GM21526 (cell line): ENCODE results near the gene MAN1C1.
"Not testable (repeated sequence)": the region's sequence is repeated elsewhere in the genome, so short reads cannot be mapped to it uniquely, and the experiment has no call there.

Experiments
- ATAC-seq: cut with Tn5 transposase; IDR thresholded peaks from one replicate; pipeline ENCODE4 v1.9.1; 2021; ENCODE audit warnings: moderate library complexity; ENCODE audit not compliant: unreplicated experiment, low FRiP score

MAN1C1 gene

DNA sequence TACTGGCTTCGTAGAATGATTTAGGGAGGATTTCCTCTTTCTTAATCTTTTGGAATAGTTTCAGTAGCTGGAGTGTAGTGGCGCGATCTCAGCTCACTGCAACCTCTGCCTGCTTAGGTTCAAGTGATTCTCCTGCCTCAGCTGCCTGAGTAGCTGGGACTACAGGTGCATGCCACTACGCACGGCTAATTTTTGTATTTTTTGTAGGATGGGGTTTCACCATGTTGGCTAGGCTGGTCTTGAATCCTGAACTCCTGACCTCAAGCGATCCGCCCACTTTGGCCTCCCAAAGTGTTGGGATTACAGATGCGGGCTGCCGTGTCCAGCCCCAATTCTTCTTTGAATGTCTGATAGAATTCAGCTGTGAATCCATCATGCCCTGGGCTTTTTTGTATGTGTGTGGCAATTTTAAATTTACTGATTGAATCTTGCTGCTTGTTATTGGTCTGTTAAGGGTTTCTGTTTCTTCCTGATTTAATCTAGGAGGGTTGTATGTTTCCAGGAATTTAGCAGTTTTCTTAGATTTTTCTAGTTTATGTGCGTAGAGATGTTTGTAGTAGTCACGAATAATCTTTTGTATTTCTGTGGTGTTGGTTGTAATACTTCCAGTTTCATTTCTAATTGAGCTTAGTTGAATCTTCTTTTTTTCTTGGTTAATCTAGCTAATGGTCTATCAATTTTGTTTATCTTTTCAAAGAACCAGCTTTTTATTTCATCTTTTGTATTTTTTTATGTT lies 15.3 kb downstream of the MAN1C1 start:
- no peak for ATAC-seq

DNA sequence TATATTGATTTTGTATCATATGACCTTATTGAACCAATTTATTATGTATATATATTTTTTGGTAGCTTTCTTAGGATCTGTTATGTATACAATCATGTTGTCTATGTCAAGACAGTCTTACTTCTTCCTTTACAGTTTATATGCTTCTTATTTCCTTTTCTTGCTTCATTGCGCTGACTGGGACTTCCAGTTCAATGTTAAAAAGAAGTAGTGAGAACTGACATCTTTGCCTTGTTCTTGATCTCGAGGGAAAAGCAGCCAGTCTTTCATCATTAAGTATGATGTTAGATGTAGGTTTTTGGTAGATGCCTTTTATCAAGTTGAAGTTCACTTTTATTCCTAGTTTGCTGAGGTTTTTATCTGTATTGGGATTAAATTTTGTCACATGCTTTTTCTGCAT lies 17.5 kb downstream of the MAN1C1 start:
- no peak for ATAC-seq

DNA sequence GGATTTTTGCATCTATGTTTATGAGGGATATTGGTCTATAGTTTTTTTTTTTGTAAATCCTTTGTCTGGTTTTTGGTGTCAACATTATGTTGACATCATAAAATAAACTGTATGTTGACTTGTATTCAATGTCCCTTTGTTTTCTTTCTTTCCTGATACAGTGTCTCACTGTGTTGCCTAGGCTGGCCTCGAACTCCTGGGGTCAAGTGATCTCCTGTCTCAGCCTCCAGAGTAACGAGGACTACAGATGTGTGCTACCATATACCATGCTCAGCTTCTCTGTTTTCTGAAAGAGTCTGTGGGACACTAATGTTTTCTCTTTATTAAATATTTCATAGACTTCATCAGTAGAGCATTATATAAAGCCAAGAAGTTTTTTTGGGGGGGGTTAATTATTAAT lies 18.3 kb downstream of the MAN1C1 start:
- no peak for ATAC-seq

DNA sequence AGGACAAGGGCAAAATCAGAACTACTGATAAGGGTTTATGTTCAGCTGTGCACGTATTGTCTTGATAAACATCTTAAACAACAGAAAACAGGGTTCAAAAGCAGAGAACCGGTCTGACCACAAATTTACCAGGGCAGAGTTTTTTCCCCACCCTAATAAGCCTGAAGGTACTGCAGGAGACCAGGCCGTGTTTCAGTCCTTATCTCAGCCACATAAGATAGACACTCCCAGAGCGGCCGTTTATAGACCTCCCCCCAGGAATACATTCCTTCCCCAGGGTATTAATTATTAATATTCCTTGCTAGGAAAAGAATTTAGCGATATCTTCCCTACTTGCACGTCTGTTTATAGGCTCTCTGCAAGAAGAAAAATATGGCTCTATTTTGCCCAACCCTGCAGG lies 19.6 kb downstream of the MAN1C1 start:
- not testable (repeated sequence) for ATAC-seq

DNA sequence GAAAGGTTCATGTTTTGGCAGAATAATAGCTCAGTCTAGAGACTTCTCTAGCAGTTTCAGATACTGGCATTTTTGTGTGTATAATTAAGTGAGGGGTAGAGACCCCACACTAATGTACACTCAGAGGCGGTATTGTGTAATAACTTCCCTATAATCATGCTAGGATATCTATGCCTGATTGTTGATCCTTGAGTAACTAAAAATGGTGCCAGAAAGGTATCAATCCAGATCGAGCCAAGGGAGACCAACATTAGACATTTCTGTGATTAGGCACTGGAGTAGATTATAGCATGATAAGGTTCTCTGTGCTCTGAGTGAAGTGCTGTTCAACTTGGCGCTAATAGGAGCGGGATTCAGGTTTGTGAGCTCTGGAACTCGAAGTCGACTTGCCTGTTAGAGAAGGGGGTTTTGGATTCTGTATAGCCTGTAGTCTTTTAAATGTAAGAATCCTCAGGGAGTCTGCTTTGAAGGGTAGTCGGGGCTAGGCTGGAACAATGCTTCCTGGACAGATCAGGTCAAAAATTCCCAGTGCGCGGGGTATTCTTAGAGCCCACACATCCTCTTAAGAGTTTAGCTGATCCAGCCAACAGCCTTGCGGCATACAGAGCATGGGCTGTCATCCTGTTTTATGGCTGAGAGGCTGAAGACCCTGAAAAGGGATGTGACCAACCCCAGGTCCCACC lies 24.2 kb downstream of the MAN1C1 start:
- no peak for ATAC-seq

DNA sequence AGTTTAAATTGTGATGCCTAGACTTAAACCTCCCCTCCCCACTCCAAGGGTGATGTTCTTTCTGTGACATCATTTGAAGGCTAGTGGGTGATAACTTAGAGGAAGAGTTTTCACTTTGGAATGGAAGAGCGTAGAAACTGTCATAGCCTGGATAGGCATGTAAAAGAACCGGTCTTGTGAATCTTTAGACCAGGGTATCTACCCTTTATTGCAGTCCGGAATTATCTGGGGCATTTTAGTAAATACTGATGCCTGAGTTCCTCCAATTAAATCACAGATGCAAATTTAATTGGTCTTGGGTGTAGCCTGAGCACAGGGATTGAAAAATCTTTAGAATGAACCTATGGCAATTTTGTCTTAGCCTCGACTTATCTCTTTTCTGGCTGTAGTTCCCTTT lies 24.7 kb downstream of the MAN1C1 start:
- no peak for ATAC-seq

DNA sequence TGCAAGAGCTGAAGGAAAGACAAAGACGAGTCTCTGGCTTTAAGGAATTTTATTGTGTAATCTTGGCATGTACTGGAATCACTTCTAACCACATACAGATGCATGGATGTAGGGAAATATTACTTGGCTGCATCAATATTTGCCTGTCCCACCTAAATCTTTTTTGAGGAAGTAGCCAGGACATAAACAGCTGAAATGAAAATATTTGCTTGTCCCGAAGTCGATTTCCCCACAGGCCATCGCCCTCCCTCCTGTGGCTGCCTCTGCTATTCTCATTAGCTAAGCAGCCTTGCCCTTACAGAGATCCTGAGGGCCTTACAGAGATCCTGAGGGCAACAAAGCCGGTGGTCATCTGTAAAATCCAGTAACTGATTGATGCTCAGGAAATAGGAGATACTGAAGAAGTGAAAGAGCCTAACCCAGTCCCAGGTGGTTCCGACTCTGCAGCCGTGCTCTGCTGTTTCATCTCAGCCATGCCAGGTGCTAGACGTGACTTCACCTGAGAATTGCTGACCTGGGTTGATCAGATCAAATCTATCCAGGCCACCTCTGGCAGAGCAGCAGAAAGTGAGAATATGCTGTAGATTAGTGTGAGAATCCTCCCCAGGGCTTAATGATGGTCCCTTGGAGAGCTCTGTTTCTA lies 25.5 kb downstream of the MAN1C1 start:
- ATAC-seq: no peak

DNA sequence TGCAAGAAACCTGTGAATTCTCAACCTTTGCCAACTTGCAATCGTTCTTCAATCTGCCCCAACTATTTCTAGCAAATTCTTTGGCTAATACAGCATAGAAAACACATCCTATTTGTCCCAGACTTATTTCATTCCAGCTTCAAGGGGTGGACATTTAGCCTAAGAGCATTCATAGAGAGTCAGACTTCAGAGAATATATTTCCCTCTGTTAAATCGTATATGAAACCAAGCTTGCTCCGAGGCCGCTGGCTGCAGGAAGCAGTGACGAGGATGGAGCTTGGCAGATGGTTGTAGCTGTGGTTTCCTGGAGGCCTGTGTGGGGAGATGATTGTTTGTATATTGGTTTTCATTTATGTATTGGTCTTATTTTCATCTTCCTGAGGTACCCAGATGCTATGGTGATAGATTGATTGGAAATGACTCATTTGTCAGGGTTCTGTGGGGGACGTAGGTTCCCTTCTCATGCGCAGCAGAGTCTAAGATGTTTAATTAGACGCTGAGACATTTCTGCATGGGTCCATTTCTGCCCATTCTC lies 26.1 kb downstream of the MAN1C1 start:
- no peak for ATAC-seq

DNA sequence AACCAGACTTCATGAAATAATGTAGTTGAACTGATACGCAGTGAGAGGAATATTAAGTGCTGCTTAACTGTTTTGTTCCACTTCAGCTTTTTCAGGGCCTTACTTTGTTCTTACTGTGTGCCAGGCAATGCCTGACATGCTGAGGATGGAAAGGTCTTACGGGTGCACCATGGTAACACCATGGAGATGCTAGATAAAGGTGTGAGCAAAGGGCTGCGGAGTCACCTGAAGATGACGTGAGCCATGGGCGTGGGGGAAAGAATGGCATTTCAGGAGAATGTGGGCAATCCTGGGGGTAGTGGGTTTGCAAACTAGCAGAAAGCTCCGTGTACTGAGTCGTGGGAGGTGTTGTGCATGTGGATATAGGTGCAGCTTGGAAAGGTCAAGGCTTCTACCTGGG lies 27.3 kb downstream of the MAN1C1 start:
- ATAC-seq: no peak

DNA sequence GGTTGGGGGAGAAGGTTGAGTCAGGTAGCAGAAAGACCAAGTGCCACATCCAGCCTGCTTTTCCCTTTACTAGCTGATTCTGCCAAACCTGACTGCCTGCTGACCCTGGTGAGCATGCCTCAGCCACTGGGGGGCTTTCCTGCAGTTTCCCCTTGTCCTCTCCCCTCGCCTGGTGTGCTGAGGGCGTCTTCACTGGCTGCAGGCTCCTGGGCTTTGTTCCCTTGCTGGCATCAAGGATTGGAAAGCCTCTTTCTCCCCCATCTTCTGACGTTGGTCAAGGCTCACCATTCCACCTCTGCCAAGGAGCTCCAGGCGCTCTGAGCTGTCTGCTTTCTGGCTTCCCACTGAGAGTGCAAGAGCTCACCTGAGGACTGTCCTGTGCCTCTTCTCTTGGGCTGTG lies 28.4 kb downstream of the MAN1C1 start:
- ATAC-seq: no peak

DNA sequence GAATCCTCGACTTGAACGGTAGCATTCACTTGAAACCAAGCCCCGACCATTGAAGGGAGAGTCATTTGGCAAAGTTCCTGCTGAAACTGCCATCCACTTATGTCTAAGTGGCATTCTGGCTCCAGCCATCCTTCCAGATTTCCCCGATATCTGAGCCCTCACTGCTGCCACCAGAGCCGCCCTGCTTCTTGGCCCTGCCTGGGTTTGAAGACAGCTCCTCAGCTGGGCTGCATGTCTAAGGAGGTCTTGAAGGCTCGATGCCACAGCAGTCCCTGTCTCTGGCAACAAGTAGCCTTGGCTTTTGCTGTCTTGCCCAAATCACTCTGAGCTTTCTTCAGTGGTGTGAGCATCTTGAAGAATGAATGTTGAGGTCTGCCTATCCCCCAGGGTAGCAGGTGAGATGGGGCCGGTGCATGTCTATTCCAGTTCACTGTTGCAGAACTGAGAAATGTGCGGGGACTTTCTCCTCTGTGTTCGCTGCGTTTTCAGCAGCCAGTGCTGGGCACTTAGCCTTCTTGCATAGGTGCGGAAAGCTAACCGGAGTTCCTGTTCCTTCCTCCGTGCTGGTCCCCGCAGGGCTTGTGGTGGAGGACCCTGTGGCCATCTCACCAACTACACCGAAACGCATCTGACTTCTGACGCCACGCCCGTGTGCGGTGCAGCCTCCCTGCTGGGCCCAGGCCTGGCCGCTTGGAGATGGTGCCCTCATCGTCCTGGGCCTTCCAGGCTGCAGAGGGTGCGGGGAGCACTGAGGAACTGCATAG lies 29.2 kb downstream of the MAN1C1 start:
- ATAC-seq: no peak

DNA sequence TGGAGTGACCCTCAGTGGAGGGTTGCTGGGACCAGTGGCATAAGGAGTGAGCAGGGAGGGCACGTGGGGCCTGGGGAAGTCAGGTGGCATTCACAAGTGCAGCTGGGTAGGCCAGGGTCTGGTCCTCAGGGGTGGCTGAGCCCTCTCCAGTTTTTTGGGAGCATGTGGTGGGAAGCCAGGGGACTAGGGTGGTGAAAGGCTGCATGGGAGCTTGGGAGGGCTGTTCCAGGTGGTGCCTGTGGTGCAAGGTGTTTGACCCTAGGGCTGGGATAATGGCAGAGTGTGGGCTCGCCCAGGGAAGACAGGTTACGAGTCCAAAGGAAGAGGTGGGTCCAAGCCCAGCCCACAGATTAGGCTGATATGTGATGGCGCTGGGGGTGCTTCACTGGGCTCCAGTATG lies 30.5 kb downstream of the MAN1C1 start:
- ATAC-seq: no peak

DNA sequence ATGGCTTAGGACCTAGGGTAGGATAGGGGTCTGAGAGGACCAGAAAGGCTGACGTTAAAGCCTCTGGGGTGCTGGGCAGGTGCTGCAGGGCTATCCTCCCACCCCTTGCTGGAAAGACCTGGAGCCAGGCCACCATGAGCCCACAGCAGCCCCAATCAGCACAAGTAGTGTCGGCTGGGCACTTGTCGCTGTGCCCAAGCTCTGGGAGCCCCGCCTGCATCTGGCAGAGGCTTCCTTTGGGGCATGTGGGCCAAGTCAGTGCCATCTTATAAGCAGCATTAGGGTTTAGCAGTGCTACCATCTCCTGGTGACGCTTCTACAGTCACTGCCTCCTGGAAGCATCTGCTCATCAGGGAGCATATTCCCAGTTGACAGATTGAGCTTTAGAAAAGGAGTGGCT lies 31.3 kb downstream of the MAN1C1 start:
- no peak for ATAC-seq

DNA sequence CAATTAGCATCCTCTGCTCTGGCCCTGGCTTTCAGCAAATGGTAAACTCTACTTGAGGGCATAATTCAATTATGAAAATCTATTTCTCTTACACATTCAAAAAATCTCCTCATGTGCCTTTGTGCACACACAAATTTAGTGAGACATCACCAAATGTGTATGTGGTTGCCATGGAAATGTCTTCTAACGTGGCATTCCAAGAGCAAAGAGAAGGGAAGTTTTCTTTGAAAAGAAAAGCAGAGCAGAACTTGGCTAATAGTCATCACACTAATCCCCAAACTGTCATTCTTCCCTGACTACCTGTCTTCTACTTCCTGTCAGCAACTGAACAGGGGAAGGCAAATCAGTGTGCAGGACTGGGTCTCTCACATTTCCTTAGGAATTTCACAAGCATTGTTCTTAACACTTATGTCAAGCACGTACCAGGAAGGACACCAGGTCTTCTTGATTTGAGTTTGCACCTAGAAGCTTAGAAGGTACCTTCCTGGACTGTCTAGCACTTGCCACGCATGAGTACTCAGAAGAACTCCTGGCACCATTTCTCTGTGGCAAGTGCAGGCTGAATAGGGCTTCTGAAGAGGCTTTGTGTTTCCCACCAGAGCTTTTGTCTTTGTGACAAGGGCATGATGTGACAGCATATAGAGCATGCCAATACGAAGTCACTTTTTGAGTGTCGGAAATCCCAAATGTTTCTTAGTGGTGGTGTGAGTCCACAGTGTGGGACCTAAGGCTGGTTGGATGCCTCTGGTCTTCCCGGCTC lies 32.3 kb downstream of the MAN1C1 start:
- ATAC-seq: no peak

DNA sequence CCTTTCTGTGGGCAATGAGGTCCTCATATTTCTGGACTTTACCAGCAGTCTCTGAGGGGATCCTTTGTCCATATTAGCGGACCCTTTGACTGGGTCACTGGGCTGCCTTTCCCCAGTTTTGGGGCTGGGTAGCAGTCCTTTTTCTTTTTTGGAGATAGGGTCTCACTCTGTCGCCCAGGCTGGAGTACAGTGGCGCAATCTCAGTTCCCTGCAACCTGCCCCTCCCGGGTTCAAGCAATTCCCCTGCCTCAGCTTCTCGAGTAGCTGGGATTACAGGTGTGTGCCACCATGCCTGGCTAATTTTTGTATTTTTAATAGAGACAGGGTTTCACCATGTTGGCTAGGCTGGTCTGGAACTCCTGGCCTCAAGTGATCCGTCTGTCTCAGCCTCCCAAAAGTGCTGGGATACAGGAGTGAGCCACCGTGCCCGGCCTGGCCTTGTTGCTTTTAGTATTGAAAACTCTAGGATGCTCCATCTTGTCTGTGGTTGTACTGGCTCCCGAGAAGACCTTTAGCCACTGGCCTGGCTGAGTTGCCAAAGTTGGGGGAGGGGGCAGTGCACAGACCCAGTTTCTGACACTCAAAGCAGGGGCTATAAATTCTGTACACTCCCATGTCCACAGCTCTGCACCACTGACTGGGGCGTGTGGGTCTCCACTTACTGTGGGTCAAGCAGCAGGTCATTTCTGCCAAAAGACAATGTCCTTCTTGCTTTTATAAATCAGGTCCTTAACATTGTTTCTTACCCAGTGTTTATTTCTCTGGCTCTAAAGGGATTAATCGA lies 33.1 kb downstream of the MAN1C1 start:
- ATAC-seq: no peak

DNA sequence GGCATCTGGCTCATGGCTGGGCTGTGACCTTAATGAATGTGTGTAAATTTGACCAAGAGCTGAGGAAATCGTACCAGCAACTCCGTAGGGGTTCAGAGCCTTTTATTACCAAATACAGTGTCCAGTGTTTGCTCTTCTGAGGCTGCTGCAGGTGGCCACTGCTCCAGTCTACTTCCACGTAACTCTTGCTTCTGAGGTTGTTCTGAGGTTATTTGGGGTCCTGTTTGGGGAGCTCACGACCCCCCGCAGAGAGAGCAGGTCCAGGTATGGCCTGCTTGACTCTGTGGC lies 33.6 kb downstream of the MAN1C1 start:
- ATAC-seq: no peak

DNA sequence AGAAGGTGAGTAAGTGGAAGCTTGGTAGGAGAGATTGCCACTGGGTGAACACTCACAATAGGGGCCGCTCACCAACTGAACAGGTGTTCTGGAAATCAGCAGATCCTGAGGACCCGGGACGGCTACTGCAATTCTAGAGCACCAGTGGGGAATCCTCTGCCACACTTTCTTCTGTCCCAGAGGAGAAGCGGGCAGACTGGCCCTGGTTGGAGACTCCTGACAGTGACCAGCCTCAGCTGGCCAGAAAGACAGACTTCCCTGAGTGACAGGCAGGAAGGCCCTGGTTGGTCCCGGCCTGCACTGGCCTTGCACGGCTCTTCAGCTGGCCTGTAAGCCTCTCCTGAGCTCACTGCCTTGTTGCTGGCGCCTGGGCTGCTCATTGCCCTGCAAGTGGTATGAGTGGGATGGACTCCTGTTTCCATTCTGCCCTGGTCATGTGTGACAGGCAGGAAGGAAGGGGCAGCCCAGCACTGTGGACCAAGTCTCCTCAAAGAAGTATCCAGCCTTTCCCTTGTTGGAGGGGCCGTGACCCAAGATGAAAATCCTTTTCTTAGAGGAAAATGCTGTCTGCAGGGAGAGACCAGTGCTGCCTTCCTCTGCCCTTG lies 34.5 kb downstream of the MAN1C1 start:
- ATAC-seq: no peak

DNA sequence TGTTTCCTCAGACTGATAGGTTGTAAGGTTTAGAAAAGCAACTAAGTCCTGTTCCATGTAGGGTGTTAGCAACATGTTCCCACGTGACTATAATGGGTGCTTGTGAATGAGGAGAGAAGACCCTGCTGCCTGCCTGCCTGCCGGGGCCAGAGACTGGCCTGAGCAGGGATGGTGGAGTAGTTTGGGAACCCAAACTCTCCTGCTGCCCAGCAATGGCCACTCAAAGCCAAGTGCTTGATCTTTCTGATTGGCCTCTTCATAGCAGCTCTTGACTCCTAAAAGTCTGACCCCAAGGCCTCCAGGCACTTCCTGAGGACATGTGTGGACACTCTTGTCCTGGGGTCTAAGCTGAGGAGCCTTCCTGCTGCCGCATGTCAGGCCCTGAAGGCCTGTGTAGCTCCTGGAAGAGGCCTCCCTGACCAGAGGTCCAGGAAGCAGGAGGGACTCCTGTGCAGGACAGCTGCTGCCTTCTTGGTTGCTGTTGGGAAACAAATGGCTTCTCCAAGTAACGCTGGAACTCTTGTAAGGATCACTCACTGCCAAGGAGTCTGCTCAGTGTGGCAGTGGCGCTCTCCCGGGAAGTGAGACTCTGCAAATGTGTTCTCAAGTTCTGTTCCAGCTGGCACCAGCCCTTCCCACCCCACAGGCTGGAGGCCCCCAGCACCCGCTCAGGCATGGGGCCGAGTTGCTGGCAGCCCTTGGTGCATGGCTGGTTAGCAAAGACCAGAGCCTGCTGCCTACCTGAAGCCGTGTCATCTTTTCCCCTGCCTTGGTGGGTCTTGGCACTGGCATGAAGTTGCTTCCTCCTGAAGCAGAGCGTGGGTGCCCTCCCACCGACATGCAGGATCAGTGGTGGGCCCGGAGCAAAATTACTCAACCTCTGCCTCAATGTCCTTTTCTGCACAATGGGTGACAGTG lies 35.5 kb downstream of the MAN1C1 start:
- ATAC-seq: no peak
